HL-60 (cell line): ENCODE measurements around the gene GSTA3.
"Not testable (repeated sequence)": the region's sequence is repeated elsewhere in the genome, so short reads cannot be mapped to it uniquely, and the experiment has no call there.

Experiments used
- DNase-seq, 2 experiments: peaks; one replicate each; pipeline ENCODE4 v3.0.0-alpha.2; 2010 to 2020; ENCODE audit warnings: low read depth in 1 of 2, low spot score in 1 of 2
- H3K27ac ChIP-seq: fragments of 250-450 bp; sonication (Bioruptor Pico); replicated peaks from 2 replicates; pipeline ENCODE4 v1.5.1; 2020; ENCODE audit warnings: mild to moderate bottlenecking, moderate library complexity
- H3K27me3 ChIP-seq: fragments of 250-450 bp; sonication (Bioruptor Pico); 2 replicates; pipeline ENCODE4 v1.5.1; 2021; ENCODE audit warnings: mild to moderate bottlenecking, moderate library complexity; ENCODE audit not compliant: insufficient read depth, poor library complexity, severe bottlenecking
- H3K4me3 ChIP-seq: replicated peaks from 2 replicates; pipeline ENCODE4 v1.5.1; 2011; ENCODE audit warnings: mild to moderate bottlenecking, control low read depth, low read length; ENCODE audit not compliant: insufficient read depth
- CTCF ChIP-seq: IDR thresholded peaks from one replicate; pipeline ENCODE4 v1.5.1; 2011; ENCODE audit warnings: low read length, control low read depth, inconsistent platforms; ENCODE audit not compliant: insufficient read depth
- GABPA ChIP-seq: IDR thresholded peaks from 2 replicates; pipeline ENCODE4 v1.6.1; 2012; ENCODE audit warnings: low read depth
- POLR2AphosphoS5 ChIP-seq: IDR thresholded peaks from 2 replicates; pipeline ENCODE4 v1.6.1; 2012; ENCODE audit warnings: low read depth
- REST ChIP-seq: IDR thresholded peaks from 2 replicates; pipeline ENCODE4 v1.6.1; 2012; ENCODE audit warnings: low read depth; ENCODE audit not compliant: insufficient replicate concordance
- SPI1 ChIP-seq: IDR thresholded peaks from 2 replicates; pipeline ENCODE4 v1.6.1; 2012; ENCODE audit warnings: low read depth, mild to moderate bottlenecking, borderline replicate concordance

GSTA3 gene

GRCh38 chr6:52918027-52918686 lies 8.7 kb upstream of the GSTA3 start:
- H3K4me3 ChIP-seq, H3K27ac ChIP-seq, H3K27me3 ChIP-seq, DNase-seq: not testable (repeated sequence)

GRCh38 chr6:52914516-52914915 lies 5.0 kb upstream of the GSTA3 start:
- TF ChIP-seq GABPA (no peak), SPI1 (no peak), POLR2AphosphoS5 (no peak), REST (no peak), CTCF (no peak)
- no peak for DNase-seq
- no peak overlapping the region for H3K4me3 ChIP-seq
- H3K27ac ChIP-seq = no peak overlapping the region
- H3K27me3 ChIP-seq = no peaks in the 10 kb centered on the region

GRCh38 chr6:52910091-52910490 lies 593 bp upstream of the GSTA3 start:
- TF ChIP-seq GABPA (no peak), CTCF (no peak), REST (no peak)
- H3K27me3 ChIP-seq = no peaks in the 10 kb centered on the region
- H3K4me3 ChIP-seq = no peak overlapping the region
- DNase-seq = no peak
- H3K27ac ChIP-seq = no peak overlapping the region

- TF ChIP-seq REST (no peak), CTCF (no peak), POLR2AphosphoS5 (no peak), SPI1 (no peak), GABPA (no peak)
- DNase-seq = no peak
- H3K4me3 ChIP-seq = no peak overlapping the region
- no peaks in the 10 kb centered on the region for H3K27me3 ChIP-seq
- no peak overlapping the region for H3K27ac ChIP-seq
These were observed 367 bp downstream of the GSTA3 start for GRCh38 chr6:52909131-52909530.
